Endothelial cell (in vitro differentiated cells): ENCODE measurements around the gene SCPEP1. TPM values are rescaled to one million over a fixed set of nuclear protein-coding genes. Genes with fewer than 3 reads are reported as not detected.
A peak's percentile ranks its signal among the peaks of the same experiment; 100 is the strongest.

Experiments used
- DNase-seq: peaks from one replicate; pipeline ENCODE4 v3.0.0; 2021; ENCODE audit warnings: low spot score
- H3K27ac Mint-ChIP-seq: one replicate; pipeline ENCODE4 v1.8.0; 2021; ENCODE audit warnings: mixed read lengths, inconsistent platforms; ENCODE audit not compliant: unreplicated experiment
- H3K27me3 Mint-ChIP-seq: one replicate; pipeline ENCODE4 v1.8.0; 2021; ENCODE audit warnings: mild to moderate bottlenecking, moderate library complexity, mixed read lengths, inconsistent platforms; ENCODE audit not compliant: unreplicated experiment
- H3K36me3 Mint-ChIP-seq: one replicate; pipeline ENCODE4 v1.8.0; 2021; ENCODE audit warnings: mild to moderate bottlenecking, low read depth, mixed read lengths, inconsistent platforms; ENCODE audit not compliant: unreplicated experiment
- H3K4me1 Mint-ChIP-seq: one replicate; pipeline ENCODE4 v1.8.0; 2021; ENCODE audit warnings: mild to moderate bottlenecking, mixed read lengths, inconsistent platforms; ENCODE audit not compliant: unreplicated experiment
- H3K4me3 Mint-ChIP-seq: one replicate; pipeline ENCODE4 v1.8.0; 2021; ENCODE audit warnings: mild to moderate bottlenecking, mixed read lengths, inconsistent platforms; ENCODE audit not compliant: unreplicated experiment
- H3K9me3 Mint-ChIP-seq: one replicate; pipeline ENCODE4 v1.8.0; 2021; ENCODE audit warnings: mixed read lengths, inconsistent platforms; ENCODE audit not compliant: unreplicated experiment
- total RNA-seq: library from RNA; stranded (reverse); fragmentation: NEBNext Ultra II Directional; extraction: Animal tissue kit (Norgen Biotek cat#: 25700); gene quantifications from one replicate; pipeline ENCODE4 v1.2.1, GENCODE V29; 2021; ENCODE audit not compliant: unreplicated experiment
- TF ChIP-seq, protein P1 (sequence below): fragments of 200-600 bp; sonication (generic); IDR thresholded peaks from one replicate; pipeline ENCODE4 v1.5.0; 2021; ENCODE audit warnings: antibody characterized with exemption; ENCODE audit not compliant: unreplicated experiment

The SCPEP1 gene
- total RNA-seq, 1 donor from 2014 or later, result 29.8 TPM

DNA sequence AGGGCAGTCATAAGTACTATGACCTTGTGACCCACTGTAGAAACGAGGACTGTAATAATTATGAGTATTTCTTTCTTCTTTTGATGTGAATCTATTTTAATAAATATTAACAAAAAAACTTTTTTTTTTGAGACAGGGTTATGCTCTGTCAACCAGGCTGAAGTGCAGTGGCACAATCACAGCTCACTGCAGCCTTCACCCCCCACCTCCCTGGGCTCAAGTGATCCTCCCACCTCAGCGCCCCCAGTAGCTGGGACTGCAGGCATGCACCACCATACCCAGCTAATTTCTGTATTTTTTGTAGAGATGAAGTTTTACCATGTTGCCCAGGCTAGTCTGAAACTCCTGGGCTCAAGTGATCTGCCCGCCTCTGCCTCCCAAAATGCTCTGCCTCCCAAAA, 32.6 kb downstream of the SCPEP1 start:
- H3K9me3 Mint-ChIP-seq, result no peaks in the 10 kb centered on the region
- H3K27ac Mint-ChIP-seq, result peak overlapping the region; percentile 36

GRCh38 chr17:57011491-57012015, 33.6 kb downstream of the SCPEP1 start:
- DNase-seq, result no peak
- H3K27me3 Mint-ChIP-seq, result peaks cover 2% of the 10 kb centered on the region
- H3K4me1 Mint-ChIP-seq, result peaks cover 5% of the 10 kb centered on the region
- no peaks in the 10 kb centered on the region for H3K9me3 Mint-ChIP-seq
- H3K36me3 Mint-ChIP-seq, result no peaks in the 10 kb centered on the region
- no peak overlapping the region for H3K27ac Mint-ChIP-seq
- no peak overlapping the region for H3K4me3 Mint-ChIP-seq
- TF ChIP-seq, protein P1, sequence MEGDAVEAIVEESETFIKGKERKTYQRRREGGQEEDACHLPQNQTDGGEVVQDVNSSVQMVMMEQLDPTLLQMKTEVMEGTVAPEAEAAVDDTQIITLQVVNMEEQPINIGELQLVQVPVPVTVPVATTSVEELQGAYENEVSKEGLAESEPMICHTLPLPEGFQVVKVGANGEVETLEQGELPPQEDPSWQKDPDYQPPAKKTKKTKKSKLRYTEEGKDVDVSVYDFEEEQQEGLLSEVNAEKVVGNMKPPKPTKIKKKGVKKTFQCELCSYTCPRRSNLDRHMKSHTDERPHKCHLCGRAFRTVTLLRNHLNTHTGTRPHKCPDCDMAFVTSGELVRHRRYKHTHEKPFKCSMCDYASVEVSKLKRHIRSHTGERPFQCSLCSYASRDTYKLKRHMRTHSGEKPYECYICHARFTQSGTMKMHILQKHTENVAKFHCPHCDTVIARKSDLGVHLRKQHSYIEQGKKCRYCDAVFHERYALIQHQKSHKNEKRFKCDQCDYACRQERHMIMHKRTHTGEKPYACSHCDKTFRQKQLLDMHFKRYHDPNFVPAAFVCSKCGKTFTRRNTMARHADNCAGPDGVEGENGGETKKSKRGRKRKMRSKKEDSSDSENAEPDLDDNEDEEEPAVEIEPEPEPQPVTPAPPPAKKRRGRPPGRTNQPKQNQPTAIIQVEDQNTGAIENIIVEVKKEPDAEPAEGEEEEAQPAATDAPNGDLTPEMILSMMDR, result no peak

More for the DNA sequence above, 32.6 kb downstream of the SCPEP1 start:
- Mint-ChIP-seq H3K4me3 (no peak overlapping the region), H3K4me1 (peaks cover 5% of the 10 kb centered on the region), H3K36me3 (no peaks in the 10 kb centered on the region), H3K27me3 (no peaks in the 10 kb centered on the region)
- TF ChIP-seq, protein P1, result no peak
- DNase-seq, result no peak

DNA sequence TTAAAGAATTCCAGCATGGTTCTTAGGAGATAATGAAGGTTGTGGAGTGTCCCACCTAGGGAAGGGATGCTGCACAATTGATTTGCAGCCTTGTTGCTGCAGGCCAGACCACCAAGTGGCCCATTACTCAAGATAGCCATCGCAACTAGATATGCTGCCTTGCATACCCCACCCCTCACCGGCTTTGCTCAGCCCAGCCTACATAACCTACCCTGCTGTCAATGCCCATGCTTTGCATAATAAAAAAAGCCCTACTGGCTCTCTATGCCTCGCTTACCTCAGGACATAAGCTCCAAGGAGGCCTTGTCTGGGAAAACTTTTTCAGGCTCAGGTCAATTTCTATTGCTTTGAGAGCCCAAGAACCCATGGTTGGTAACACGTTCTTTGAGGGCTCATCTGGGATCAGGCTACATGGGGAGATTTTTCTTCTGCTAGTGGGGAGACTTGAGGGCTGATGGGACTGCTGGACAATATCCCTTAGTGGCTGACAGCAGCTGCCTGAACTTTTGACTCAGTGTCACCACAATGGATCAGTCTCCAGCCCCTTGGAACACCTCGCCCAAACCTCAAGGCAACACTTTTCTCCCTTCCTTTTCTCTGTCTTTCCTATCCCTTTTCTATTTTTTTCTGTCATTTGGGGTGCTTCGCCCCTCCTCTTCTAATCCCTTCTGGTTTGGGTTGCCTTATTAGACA, 38.3 kb downstream of the SCPEP1 start:
- no peaks in the 10 kb centered on the region for H3K36me3 Mint-ChIP-seq
- no peaks in the 10 kb centered on the region for H3K9me3 Mint-ChIP-seq
- H3K27ac Mint-ChIP-seq, result no peak overlapping the region
- H3K4me1 Mint-ChIP-seq, result no peaks in the 10 kb centered on the region
- no peak for DNase-seq
- no peak overlapping the region for H3K4me3 Mint-ChIP-seq
- TF ChIP-seq, protein P1, result no peak
- peaks cover 2% of the 10 kb centered on the region for H3K27me3 Mint-ChIP-seq

DNA sequence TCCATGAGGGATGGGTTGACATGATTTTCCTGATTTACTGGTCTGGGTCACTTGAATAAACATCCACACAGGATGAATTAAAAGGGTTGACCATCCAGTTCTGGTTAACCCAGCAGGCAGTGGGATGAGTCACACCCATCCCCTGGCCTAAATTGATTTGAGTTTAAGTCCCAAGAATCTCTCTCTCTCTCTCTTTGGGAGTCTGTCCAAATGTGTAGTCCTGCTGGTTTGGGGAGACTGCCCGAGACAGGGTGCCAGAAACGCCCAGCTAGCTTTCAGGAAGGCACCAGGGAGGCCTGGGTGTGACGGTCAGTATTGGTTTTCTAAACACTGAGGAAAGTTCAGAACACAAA, 38.8 kb downstream of the SCPEP1 start:
- Mint-ChIP-seq H3K9me3 (no peaks in the 10 kb centered on the region), H3K4me1 (no peaks in the 10 kb centered on the region), H3K27ac (no peak overlapping the region), H3K36me3 (peaks cover 2% of the 10 kb centered on the region), H3K27me3 (peaks cover 2% of the 10 kb centered on the region), H3K4me3 (no peak overlapping the region)
- TF ChIP-seq, protein P1, result no peak
- no peak for DNase-seq

- Mint-ChIP-seq H3K4me3 (no peak overlapping the region), H3K36me3 (peaks cover 2% of the 10 kb centered on the region), H3K27me3 (peaks cover 2% of the 10 kb centered on the region), H3K9me3 (no peaks in the 10 kb centered on the region), H3K27ac (no peak overlapping the region), H3K4me1 (no peaks in the 10 kb centered on the region)
- no peak for DNase-seq
- TF ChIP-seq, protein P1, result no peak
These were observed 39.7 kb downstream of the SCPEP1 start for GRCh38 chr17:57017625-57018024.
